ENCODE measurements around the gene TMEM95.

The TMEM95 gene

DNA sequence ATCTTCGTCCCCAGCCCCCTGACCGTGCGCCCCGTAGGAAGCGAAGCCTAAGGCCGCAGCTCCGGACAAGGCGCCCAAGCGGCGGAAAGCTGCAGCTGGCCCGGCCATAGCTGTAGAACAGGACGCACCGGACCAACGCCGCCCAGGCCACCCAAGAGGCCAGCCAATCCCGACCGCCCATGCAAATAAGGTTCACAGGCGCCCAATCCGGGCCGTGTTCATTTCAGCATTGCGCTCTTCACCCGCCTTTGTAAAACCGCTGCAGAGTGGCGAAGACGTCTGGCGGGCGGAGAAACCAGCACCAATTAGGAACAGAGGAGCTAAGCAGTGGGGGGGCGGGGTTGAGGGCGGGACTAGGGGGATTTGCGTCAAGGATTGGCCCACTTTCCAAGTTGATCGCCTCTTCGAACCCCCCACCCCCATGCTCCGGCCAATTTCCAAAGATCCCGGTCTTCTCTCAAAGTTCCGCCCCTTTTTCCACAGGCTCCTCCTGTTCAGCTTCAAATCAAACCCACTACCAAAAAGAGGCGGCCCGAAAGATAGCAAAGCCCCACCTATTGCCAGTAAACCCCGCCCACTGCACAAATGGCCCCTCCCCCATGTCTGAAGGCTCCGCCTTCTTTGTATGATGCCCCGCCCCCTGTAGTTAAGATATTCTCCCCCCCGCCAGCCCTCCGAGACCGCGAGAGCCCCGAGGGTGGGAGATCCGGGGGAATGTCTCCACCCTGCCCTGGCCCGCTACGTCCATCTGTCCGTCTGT is 49.2 kb downstream of the TMEM95 start, which contains the start of gene TMEM256:
TMEM256 (minus strand) TSS at position 121 of the 760 bp plus-strand sequence; CDS start at position 108, 13 bp downstream.
- peak; percentile 91 to 97 for DNase-seq (ENCODE audit: low read depth in 2 of 2)

GRCh38 chr17:7404737-7405349 is 49.9 kb downstream of the TMEM95 start:
- peak; percentile 38 to 46 for DNase-seq (ENCODE audit: low read depth in 2 of 2)

DNA sequence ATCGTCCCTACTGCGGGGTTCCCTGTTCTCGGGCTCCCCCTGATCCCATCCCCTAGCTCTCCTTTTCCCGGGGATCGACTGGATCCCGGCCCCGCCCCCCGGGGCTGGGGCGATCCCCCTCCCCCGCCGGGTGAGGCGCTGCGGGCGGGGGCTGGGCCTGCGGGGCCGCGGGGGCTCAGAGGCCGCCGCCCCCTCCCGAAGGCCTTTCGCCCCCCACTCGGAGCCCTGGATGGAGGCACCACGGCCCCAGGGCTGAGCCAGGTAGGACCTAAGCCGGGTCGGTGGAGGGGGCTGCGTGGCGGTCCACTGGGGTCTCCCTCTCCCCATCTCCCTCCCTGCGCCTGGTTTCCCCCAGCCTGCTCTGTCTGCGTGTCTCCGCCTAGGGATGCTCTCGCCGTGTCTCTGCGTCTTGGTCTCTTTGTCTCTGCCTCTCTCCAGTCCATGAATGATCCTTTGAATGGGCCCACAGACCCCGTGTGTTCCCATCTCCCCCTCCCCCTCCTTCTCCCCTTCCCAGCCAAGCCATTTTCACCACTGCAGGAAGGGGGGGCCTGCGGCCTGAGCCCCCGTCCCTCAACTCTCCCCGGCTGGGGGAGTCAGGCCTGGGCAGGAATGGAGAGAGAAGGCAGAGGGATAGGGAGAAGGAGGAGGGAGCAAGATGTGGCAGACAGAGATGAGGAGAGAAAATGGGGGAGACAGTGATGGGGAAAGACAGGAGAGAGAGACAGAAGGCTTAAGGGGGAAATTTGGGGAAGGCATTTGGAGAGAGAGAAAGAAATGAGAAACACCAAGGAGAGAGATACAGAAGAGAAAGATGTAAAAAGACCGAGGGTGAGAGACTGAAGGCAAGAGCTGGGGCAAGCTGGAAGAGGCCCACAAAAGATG is 50.6 kb downstream of the TMEM95 start:
- no peak for DNase-seq (ENCODE audit: low read depth in 2 of 2)

DNA sequence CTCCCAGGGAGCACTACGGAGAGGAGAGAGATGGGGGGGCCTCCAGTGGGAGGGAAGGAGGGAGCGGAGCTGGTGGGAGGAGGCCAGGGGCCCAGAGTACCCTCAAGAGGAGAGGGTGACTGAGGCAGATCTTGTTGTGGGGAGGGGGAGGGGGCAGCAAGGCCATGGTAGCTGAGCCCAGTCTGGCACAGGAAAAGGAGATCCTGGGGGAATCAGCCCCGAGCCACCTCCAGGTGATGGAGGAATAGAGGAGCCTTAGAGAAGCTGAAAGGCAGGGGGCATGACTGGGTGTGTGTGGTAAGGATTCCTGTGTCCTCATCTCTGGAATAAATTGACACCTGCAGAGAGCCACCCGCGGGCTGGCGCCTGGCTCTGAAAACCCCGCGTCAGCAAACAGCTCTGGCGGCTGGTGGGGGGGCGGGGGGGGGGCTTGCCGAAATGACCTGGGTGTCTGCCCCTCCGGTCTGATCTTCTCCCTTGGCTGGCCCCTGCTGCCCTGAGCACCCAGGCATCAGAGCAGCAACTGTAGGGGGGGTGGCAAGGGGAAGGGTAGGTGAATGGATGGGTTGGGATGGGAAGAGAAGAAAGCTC is 51.4 kb downstream of the TMEM95 start:
- DNase-seq (ENCODE audit: low read depth in 2 of 2) = no peak

All from activated CD4-positive, alpha-beta T cell treated with anti-CD3 and anti-CD28 coated beads for 24 hours (primary cell).